Fibroblast of the conjunctiva (primary cell): ENCODE data around the gene EFTUD2.

ENCODE experiments used
- DNase-seq: peaks from one replicate; pipeline ENCODE4 v3.0.0-alpha.2; 2010; ENCODE audit warnings: low read depth

The EFTUD2 gene

DNA sequence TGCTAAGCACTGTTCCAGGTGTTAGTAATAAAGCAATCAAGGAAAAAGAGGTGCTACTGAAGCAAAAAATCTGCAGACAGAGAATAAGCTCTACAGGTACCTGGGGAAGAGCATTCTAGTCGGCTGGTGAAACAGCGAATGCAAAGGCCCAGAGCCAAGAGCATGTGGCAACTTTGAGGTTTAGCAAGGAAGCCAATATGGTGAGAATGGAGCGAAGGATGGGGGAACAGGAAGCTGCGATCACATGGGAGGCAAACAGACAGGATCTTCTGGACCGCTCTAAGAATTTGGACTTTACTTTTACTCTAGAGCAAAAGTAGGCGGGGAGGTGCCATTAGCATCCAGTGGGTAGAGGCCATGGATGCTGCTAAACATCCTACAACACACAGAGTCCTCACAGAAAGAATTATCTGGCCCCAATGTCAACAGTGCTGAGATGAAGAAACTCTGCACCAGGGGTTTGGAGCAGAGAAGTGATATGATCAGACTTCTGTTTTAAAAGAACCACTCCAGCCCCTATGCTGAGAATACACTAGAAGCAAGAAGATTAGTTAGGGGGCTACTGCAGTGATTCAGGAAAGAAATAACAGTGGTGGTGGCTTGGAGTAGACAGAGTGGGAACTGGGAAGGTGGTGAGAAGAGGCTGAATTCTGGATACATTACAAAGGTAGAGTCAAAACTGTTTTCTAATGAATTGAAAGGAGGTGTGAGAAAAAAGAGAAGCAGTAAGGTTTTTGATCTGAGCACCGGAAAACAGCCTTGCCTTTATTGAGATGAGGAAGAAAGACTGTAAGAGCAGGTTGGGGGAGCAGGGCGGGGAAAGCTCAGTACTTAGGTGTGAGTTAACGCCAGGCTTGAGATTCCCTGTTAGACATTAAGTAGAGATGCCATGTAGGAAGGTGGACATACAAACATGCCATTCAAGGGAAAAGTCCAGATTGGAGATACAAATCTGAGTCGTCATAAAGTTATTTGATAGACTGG is 11.0 kb downstream of the EFTUD2 start:
- DNase-seq: no peak

GRCh38 chr17:44887016-44887415 is 12.2 kb downstream of the EFTUD2 start:
- no peak for DNase-seq

DNA sequence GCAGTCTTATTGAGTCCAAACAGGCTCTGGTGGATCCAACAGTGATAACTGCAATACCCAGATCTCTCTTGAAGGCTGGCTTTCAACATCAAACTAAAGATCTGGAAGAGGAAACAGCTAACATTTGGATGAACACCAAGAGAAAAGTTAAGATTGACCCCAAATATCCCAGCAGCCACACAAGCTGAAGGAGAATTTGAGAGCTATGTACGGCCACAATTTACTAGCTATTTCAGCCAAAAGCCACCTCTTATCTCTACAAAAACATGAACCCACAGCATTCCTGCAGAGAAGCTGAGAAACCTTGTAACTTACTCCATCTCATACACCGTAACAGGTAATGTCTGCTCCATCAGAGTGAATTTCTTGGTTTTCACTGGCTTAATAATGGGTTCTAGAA is 14.3 kb downstream of the EFTUD2 start:
- DNase-seq: no peak

- DNase-seq: no peak
Measured at GRCh38 chr17:44881145-44881544, 18.1 kb downstream of the EFTUD2 start.

GRCh38 chr17:44880062-44880461 is 19.2 kb downstream of the EFTUD2 start:
- DNase-seq: no peak

DNA sequence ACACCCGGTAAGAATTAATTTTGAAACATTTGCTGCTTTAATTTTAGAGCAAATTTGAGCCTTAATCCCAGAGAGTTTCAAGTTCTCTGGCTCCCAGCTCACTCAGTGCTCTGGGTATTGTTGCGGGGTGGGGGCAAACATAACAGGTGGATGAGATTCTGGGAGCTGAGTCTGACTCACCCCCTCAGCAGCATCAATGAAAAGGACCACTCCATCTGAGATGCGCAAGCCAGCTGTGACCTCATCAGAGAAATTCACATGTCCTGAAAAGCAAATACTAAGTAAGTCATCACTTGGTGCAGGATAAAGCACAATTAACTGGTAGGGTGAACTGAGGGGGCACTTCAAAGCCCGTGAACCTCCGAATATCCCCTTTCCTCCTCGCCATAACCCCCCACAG is 19.9 kb downstream of the EFTUD2 start:
- no peak for DNase-seq

GRCh38 chr17:44878627-44879221 is 20.5 kb downstream of the EFTUD2 start:
- peak; percentile 23 for DNase-seq

DNA sequence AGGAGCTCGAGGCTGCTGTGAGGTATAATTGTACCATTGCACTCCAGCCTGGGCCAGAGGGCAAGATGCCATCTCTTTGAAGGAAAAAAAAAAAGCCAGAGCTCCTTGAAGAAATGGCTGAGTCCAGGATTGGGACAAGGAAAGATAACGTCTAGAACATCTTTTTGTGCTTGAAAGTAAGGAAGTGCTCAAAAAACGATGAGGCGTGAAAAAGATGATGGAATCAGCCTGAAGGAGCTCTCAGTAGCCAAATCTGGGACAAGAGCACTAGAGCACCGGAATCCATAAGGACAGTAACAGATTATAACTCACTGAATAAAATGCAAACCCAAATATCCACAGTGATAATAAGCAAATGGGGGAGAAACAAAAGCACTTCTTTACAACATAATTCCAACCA is 22.1 kb downstream of the EFTUD2 start:
- DNase-seq: no peak

GRCh38 chr17:44875761-44876160 is 23.5 kb downstream of the EFTUD2 start:
- DNase-seq: no peak

- DNase-seq: no peak
Measured at GRCh38 chr17:44872131-44872768, 27.0 kb downstream of the EFTUD2 start.

GRCh38 chr17:44871556-44871955 is 27.7 kb downstream of the EFTUD2 start:
- no peak for DNase-seq

DNA sequence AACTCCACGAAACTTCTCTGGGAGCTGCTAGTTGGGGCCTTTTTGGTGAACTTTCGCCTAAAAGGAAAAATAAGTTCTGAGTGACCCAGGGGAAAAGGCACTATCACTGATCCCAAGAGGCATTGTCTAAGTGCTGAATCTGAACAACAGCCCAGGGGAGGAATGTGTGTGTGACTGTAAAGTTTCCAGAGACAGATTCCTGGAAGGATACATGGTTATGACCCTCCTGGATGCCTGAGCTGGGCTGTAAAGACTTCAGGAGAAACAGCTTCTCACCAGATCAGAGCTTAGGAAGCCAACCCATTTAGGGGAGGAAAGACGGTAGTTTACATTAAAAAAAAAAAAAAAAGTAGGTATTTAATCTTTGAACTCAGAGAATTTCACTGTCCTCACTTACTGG is 31.4 kb downstream of the EFTUD2 start:
- no peak for DNase-seq

DNA sequence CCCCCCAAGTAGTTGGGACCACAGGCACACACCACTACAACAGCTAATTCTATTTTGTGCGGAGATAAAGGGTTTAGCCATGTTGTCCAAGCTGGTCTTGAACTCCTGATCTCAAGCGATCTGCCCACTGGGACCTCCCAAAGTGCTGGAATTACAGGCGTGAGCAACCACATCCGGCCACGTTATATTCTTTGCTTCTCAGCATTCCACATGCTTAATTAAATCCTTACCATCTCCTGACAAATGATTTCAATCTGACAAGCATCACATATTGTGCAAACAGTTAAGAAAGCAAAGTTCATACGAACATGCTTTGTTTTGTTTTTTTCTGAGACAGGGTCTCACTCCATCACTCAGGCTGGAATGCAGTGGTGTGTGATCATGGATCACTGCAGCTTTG is 33.3 kb downstream of the EFTUD2 start:
- DNase-seq: peak; percentile 27

GRCh38 chr17:44865231-44865660 is 34.0 kb downstream of the EFTUD2 start:
- DNase-seq: peak; percentile 57

GRCh38 chr17:44864831-44865230 is 34.4 kb downstream of the EFTUD2 start:
- no peak for DNase-seq

DNA sequence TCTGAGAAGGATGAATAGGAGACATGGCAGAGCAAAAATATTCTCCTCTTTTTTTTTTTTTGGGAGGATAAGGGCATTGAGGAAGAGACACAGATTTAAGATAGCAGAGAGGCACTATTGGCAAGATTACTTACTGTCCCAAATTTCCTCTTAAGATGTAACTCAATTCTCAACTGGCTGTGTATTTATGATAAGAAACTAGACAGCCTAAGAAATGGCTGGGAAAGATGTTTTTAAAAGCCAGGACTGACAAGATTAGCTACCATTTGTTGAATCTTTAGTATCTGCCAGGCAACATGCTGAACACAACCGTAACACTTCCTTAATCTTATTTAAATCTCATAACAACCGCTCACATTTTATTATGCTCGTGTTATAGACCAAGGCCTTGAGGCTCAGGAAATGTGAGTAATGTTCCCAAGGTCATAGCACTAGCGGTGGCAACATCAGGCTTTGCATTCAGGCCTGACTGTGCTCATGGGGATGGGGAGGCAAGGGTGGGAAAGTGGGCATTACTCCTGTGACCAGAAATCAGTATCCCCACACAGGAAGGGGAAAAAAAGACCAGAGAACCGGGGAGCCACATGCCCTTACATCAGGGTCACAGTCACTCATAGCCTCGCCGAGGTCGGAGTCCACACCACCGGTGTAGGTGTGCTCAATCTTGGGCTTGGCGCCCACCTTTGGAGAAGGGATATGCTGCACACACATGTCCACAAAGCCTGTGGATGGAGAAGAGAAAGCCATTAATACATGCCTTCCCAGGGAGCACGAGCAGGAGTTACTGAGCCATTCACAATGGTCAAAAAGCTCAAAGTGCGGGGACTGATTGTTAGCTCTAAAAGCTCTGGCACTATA is 36.0 kb downstream of the EFTUD2 start:
- DNase-seq: no peak

DNA sequence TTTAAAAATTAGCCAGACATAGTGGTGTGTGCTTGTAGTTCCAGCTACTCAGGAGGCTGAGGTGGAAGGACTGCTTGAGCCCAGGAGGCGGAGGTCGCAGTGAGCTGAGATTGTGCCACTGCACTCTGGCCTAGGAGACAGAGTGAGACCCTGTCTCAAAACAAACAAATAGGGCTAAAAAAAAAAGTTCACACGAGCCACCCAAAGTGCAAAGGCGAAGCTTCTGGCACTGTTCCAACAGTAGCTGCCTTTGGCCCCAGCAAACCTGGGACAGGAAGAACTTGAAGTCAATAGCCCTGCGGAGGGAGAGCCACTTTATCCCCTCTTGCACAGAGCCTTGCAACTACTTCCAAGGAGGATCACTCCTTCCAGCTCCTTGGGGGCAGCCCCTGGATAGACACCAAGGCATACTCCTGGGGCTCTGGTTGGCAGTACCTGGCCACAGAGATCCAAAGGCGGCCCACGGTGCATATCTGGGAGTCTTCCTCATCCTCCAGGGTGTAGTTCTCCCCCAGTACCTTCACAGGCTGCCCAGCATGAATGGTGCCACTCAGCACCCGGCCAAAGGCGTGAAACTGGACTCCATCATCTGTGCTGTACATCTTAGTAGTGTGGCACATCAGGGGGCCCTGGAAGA is 36.8 kb downstream of the EFTUD2 start:
- DNase-seq: no peak

GRCh38 chr17:44859701-44860100 is 39.5 kb downstream of the EFTUD2 start:
- DNase-seq: no peak

DNA sequence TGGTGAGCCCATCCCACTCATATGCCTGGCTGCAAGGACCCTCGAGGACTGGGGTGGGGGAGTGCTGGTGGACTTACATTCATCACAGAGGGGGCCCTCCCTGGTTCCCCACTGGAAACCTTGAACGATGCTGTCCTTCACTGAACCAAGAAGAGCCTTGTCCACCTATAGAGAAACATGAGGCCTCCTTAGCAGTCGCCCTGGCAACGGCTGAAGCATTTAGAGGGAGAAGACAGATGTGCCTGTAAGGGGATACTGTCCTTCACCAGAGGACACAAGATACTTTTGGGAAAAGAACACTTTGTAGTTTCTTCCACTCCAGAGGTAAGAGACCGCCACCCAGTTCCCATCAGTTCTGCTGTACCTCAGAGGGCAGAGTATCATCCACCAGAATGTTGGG is 45.1 kb downstream of the EFTUD2 start:
- no peak for DNase-seq

DNA sequence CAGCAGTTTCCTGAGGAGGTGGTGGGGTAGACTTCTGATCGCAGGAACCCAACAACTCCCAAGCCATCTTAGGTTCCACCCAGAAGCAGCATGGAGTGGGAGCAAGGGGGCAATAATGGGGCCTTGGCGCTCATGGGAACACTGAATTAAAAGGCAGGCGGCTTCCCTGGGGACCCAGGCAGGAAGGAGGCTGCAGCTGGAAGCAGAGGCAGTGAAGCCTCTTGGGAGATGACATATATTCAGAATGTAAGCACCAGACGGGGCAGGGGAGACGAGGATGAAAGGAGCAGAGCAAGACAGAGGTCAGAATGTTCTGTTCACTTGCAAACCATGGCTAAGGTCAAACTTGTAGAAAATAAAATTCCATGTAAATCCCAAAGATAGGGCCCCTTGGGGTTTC is 48.6 kb downstream of the EFTUD2 start:
- DNase-seq: no peak

DNA sequence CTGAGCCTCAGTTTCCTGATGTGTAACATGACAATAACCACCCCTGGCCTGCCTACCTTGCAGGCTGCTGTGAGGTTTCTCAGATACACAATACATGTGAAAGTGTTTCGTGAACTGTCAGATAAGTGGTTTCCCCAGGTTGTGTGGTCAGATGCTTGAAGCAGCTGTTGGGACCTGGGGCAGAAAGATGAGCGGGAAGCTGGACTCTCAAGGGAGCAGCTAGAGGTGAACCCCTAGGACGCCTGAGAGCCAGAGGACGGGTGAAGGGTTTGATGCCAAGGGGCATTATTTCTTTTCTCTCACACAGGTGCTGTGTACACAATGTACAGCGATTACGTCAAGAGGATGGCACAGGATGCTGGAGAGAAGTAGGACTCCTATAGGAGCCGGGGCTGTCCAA is 49.2 kb downstream of the EFTUD2 start:
- no peak for DNase-seq
